ENCODE measurements around the gene ATOH8.

Gene ATOH8

DNA sequence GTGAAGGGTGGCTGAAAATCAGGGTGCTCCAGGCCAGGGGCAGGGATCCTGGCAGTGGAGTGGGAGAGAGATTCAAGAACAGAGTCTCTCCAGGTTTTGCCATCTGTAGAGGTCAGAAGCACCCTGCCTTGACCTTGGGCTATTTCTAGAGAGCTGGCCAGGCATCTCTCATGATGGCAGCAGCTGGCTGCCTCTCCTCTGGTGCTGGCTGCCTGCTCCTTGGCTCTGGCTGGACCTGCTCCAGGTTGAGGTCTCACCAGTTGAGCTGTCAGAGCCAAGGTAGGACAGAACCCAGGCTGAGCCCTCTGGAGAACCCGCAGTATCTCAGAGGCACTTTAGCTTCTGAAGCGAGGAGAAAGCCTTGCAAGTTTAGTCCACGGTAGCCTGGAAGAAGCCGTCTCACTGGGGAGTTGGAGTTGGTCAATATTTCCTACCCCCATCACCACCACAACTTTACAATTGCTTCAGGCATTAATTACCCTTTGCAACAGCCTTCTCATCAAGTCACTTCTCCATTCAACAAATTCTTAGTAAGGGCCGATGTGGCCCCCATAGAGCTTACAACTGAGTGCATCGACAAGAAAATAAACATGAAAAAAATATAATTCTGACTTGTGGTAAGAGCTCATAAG, 34.1 kb upstream of the ATOH8 start:
- DNase-seq: no peak

DNA sequence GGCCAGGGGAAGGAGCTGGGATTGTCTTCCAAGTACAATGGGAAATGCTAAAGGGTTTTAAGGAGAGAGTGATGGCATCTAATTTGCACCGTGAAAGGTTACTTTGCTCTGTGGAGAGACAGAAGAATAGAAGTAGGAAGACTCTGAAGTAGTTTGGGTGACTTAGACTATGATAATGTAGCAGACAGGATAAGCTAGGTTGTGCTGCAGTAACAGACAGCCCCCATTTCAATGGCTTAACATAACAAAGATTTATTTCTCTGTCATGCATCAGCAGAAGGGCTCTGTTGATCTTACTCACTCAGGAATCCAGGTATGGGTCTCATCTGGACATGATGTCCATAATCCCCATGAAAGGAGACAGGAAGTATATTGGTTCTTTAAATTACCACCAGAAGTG, 33.3 kb upstream of the ATOH8 start:
- DNase-seq: no peak

DNA sequence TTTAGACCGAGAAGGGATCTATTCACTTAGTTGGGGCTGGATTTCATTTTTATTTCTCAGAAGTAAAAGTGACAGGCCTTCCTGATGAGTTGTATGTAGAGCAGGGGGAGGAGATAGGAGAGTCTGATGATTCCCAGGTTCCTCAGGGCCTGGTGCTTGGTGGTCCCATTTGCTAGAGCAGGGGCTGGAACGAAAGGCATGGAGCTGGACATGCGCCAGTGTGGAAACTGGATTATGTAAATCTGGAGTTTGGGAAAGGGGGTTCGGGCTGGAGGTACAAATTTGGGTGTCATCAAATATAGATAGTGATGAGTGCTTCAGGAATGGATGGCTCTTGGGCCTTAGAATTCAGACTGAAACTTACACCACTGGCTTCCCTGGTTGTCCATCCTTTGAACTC, 32.1 kb upstream of the ATOH8 start:
- DNase-seq: no peak

DNA sequence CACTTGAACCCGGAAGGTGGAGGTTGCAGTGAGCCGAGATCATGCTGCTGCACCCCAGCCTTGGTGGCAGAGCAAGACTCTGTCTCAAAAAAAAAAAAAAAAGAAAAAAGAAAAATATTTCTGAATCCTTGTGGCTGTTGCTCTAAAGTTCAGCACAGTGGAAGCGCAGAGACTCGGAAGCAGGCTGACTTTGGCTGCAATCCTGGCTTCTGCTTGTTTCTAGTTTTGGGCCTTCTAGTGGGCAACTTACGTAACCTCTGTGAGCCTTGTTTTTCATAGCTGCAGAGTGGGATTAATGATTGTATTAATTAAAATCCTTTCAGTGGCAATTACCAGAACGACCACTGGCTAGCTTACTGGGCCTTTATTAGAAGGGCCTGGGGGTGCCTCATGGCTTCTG, 31.3 kb upstream of the ATOH8 start:
- no peak for DNase-seq

DNA sequence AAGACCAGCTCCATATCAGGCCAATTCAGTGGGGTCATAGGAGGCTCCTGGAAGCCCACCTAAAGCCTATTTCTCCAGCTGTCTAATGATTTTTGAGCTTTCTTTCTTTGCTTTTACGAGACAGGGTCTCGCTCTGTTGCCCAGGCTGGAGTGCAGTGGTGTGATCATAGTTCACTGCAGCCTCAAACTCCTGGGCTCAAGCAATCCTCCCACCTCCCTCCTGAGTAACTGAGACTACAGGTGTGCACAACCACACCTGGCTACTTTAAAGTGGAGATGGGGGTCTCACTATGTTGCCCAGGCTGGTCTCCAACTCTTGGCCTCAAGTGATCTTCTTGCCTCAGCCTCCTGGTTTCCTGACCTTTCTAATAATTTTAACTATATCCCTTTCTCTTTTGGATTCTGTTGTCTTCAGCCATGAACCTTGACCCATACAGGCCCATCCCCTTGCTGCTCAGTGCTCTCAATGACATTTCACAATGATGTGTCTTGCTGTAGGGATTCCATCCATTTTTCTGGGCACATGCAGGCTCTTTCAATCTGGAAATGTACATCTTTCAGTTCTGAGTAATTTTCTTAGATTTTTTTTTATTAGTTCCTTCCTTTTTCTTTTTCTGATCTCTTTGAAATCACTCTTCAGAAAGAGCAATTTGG, 30.0 kb upstream of the ATOH8 start:
- DNase-seq: no peak

DNA sequence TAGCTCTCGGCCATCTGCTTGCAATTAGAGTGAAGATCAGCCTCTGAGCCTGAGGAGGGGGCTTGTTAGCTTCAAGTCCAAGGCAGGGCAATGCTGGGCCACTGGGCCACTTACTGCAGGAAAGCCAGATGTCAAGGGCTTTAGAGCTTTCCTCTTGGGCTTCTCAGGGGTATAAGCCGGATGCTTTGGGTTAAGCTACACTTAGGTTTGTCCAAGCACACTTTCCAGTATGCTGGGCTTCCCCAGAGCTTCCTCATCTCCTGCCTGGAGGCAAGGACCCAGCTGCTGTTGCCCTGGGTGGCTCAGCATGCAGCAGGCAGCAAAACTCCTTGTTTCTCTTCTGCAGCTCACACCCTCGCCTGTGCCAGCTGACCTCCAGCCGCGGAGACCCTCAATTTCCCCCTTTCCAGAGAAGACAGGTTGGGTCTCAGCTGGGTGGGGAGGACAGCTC, 29.0 kb upstream of the ATOH8 start:
- no peak for DNase-seq

DNA sequence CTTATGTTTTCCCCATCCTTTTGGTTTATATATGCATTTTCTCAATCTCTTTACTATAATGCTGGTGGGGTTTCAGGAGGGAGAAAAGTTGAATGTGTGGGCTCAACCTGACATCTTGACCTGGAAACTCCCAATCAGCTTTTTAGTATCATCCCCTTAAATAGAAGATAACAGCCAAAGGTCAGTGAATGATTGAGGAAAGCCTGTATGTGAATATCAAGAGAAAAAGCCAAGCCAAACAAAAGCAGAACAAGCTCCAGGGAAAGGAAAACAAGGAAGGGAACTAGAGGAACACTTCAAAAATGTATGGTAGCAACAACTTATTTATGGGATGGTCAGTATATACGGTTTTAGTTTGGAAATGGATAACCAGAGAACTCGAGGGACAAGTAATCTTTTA, 28.3 kb upstream of the ATOH8 start:
- DNase-seq: no peak

DNA sequence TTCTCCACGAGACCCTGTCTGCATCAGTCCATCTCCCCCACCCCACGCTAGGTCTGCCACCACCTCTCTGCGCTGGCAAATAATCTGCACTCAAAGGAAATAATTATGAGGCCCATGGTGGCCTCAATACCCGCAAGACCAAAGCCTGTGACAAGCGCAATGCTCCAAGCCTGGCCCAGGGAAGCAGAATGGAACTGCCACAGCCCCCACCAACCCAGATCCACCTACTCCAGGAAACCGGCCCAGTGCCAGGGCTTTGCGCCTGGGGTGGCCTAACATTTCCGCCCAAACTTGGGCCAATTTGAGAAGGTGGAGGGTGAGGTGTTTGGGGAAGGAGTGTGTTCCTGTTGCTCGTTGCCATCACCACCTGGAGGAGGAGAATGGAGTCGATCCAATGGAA, 26.0 kb upstream of the ATOH8 start:
- no peak for DNase-seq

DNA sequence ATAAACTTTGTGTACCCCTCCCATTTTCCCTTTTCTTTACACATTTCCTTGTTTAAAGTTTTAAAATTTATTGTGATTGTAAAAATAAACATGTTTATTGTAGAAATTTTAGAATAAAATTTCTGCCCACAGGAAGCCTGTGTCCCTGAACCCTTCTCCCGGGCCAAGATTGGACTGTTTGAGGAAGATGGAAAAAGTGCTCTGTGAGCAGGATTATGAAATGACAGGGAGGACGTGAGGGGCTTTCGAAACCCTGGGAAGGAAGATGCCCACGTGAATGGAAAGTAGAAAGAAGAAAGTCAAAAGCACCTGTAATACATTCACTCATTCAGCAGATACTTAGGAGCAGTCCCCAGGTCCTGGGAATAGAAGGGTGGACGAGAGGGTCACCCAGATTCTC, 25.4 kb upstream of the ATOH8 start:
- DNase-seq: no peak

DNA sequence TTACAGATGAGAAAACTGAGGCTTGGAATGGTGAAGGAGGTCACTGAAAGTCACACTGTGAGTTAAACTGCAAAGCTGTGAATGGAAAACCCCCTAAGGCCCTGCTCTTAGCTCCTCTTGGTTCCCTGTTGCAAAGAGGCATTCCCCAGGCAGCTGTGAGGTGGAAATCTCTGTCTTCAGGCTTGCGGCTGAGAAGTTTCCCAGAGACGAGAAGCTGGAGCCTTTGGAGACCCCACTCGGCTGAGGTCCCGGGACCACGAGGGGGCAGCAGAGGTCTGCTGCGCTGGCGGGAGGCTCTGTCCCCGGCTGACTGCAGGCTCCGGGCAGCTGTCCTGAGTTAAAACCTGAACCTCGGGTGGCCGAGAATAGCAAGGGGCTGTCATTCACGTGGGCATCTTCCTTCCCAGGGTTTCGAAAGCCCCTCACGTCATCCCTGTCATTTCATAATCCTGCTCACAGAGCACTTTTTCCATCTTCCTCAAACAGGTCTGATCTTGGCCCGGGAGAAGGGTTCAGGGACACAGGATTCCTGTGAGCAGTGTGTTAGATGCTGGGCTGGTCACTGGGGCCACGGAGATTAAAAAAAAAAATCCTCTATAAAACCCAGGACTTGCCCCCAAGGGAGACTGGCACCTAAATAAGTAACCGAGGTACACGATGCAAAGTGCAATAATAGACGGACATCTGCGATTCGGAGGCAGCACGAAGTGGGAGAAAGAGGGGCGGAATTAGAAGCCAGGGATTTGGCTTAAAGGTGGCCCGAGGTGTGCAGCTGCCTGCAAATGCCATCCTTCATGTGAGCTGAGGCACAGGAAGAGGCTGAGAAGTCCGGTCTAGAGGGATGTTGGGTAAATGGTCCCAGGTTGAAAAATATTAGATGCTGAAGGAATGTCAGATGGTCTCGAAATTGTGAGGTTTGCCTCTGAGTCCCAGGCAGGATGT, 24.6 kb upstream of the ATOH8 start:
- DNase-seq: peak; percentile 6

DNA sequence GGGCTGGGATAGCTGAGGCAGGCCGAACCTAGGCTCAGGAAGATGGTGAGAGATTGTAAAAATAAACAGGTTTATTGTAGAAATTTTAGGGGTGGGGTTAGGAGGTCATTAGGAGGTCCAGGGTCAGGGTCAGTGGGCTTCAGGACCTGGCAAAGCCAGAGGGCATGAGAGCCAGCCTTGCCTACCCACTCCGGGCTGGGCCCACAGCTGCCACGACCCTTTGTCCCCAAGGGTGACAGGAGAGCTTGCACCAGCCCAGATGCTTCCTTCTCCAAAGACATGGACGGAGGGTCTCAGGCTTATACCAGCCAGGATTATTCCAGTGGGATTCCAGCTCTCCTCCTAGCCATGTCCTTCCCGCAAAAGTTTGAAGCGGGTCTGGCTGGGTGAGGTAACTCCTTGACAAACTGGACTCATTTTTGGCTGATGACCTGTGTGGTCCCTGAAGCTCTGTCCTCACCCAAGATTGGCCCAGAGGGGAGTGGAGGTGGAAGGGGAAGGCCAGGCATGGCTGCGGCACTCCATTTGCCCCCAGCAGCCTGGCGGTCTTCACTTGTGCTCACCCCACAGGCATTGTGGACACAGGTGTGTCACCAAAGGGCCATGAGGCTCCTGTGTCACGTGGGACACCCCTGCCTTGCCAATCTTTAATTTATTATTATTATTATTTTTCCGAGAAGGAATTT, 23.8 kb upstream of the ATOH8 start:
- no peak for DNase-seq

DNA sequence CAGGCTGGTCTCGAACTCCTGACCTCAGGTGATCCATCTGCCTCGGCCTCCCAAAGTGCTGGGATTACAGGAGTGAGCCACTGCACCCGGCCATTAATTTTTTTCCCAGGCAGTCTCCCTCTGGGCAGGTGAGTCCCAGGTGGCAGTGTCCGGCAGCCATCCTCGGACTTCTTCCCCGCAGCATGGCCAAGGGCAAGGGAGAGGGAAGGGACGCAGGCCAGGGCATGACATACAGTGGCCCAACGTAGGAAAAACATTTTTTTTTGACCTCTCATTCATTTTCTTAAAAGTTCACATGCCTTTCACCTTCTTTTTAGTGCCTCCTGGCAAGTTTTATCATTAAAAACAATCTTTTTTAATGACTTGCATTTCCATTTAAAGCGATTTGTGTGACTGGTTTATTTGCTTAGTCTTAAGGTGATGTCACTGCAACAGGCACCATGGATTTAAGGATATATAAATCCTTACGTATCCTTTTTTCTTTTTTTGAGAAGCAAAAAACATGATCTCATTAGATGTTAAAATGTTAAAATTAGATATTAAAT, 23.0 kb upstream of the ATOH8 start:
- no peak for DNase-seq

DNA sequence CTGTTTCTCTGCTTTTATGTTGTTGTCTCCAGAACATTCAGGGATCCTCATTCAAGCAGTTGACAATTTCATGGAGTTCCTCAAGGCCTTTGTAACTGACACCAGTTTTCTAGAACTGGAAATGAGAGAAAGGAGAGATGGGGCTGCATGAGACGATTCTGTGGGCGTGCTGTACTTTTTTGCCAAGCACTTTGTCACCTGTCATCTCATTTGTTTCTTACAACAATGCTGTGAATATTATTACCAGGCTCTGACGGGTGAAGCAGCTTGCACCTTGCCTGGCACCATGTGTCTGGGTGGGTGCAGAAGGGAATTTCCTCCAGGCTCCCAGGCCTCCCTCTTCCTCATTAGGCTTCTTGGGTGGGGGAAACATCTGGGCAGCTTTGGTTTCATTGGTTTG, 22.2 kb upstream of the ATOH8 start:
- no peak for DNase-seq

DNA sequence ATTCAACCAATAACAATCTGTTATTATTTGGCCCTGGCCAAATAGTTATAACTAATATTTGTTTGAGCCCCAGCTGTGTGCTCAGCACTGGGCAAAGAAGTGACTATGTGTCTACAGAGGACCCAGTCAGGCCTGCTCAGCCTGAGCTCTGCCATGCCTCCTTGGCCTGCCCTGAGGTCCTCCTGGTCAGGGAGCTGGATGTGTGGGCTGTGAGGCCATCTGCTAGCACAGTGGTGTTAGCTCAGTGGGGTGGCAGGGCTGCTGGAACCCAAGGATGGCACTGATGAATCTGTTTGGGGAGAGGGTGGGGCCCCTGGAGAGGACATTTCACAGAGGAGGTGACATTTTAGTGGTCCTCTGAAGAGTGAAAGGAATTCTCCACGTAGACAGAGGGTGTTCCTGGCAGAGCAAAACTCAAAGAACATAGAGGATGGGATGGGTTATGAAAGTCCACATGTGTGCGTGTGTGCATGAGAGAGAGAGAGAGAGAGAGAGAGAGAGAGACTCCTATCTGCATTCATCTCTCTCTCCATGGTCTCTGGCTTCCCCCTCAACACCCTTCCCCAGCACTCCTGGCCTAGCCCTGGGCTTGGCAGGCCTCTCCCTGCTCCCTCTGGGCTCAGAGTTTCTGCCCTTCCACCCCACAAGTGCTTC, 21.2 kb upstream of the ATOH8 start:
- no peak for DNase-seq

DNA sequence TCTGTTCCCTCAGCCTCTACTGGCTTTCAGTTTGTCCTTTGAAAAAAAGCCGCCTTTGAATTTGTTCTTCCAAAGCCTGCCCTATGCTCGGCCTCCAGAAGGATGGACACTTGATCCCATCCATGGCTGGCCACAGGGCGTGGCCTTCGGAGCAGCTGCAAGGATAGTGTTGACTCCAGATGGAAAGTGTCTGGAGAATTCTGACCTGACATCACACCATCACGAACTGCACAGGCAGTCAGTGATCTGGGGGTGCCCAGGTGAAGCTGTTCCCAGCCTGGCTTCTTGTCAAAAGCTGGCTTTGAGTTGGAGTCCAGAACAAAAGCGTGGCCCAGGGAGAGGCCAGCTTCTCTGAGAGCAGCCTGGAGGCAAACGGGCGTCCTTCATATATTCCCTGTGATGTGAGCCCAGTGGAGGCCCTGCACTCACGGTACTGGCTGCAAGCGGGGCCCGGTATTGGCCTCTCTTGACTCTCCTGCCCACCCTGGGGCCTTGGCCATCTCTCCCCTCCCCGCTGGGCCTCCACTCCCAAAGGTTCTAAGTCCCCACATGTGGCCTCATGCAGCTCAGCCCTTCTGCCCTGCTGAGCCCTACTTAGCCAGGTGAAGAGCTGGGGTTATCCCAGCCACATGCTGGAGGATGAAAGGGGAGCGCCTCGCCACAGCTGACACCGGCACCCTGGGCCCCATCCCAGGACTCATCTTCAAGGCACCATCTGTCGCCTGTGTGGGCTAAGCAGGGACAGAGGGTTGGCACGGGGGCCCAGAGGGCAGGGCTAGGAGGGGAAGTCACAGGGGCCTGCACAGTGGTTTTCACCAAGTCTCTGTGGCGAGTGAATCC, 20.4 kb upstream of the ATOH8 start:
- no peak for DNase-seq

DNA sequence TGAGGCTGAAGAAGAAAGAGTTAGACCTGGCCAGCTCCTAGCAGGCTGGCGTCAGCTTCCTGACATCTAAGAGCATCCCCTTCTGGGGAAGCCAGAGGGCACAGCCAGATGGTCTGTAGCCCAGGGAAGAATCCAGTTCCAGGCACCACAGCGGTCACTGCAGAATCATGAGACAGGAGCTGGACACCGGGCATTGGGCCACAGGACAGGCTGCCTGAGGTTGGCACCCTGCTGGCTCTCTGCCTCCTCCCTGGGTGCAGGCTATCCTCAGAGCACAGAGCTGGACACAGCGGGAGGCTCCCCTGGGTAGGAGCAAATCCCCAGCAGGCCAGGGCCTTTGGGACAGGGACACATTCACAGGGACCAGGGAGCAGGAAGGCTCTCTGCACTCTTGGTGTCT, 19.8 kb upstream of the ATOH8 start:
- DNase-seq: no peak

DNA sequence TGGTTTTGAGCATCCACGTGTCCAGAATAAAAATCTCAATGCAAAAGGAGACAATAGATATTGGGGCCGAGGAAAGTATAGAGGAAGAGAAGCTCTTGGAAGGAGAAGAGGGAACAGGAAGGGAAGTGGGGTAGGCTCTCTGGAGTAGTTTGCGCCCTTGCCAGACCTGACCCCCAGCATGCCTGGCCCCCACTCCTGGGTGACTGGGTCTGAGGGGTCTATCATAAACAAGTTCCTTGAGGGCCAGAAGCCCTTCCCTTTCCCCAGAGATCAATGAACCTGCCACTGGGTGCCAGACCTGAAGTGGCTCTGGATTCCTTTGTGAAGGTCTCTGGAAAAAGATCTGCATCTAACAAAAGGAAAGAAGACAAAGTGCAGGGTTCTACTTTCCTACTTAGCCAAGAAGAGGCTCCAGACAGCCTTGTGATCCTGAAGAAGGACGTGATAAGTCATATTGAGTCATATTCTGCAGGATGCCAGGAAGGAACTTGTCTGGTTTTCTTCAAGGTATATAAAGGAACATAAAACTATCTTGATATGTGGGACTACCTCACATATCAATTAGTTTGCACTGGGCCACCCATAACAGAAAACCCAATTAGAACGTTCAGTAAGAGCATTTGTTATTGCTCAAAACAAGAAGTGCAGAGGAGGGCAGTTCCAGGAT, 18.7 kb upstream of the ATOH8 start:
- no peak for DNase-seq

DNA sequence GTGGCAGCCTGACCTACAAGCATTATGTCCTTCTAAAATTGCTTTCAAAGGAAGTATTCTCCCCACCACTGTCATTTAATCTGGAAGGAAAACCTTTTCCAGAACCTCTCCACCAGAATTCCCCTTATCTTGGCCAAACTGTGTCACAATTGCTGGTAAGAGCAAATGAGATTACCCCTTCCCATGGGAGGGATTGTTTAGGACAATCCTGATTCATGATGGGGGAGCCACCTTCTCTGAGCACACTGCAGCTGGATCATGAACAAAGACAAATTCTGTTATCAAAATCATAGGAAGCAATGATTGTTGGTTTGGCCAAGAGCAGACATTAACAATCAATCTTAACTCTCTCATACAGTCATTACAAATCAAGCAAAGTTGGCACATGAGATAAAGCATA, 18.1 kb upstream of the ATOH8 start:
- DNase-seq: no peak

DNA sequence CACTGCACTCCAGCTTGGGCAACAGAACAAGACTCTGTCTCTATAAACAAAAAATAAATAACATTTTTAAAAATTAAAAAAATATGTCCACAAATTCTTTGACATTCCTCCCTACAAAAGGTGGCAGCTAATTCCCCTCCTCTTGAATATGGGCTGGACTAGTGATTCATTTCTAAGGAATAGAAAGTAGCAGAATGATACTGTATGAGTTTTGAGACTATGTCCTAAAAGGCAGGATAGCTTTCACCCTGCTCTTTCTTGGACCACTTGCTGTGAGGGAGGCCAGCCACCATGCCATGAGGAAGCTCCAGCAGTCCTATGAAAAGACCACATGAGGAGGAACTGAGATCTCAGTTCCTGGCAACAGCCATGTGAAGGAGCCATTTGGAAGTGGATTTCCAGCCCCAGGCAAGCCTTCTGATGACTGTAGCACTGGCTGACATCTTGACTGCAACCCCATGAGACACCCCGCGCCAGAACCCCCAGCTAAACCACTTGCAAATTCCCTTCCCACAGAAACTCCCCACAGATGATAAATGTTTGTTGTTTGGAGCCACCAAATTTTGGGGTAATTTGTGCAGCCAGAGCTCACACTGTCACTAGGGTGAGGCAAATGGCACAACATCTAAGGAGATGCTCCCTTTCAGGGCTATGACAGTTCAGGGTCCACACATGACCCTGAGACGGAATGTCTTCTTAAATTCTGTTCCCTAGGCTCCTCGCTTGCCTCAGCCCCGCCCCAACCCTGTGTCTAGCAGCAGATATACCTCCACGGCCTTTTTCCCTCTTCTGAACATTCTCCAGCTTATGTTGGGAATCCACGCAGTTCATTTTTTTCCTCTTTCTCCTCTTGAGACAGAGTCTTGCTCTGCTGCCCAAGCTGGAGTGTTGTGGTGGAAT, 17.1 kb upstream of the ATOH8 start:
- DNase-seq: no peak

DNA sequence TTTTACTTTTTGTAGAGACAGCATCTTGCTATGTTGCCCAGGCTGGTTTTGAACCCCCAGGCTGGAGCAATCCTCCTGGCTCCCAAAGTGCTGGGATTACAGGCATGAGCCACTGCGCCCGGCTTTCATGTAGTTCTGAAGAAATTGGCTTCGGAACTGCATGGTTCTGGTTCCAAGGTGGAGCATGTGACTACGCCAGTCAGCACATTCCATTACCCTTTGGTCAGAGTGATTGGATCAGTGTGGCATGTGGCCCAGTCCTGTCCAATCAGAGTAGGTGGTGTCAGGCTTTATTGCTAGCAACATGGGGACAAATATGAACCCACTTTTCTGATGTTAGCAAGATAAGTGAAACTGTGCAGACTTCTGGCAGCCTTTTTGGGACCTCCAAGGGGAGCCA, 16.3 kb upstream of the ATOH8 start:
- DNase-seq: no peak
